ENCODE measurements around the gene TRIM32. TPM values are rescaled to one million over a fixed set of nuclear protein-coding genes. Genes with fewer than 3 reads are reported as not detected.

TRIM32 gene
- total RNA-seq, 1 experiment from 2014 or later = 40.5 TPM

DNA sequence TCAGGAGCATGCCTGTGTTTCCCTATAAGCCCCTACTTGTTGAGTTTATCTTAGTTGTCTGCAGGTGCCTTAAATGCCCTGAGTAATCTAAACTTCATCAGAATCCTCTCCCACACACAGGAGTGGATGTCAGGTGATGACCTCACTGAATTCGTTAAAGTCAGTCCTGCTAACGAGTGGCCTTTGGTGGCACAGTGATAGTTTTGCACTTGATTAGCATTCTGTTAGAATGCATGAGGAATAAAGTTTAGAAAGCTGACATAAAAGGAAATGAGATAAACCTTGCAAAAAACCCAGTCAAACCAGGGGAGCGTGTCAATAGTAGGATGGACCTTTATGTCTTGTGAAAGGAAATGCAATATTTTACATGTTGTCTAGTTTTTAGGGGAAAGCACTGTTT, 4.5 kb downstream of the TRIM32 start:
- Histone ChIP-seq H3K79me2 (ENCODE audit: low read depth) (peaks cover 88% of the 10 kb centered on the region), H3K4me3 (no peak overlapping the region), H3K9me2 (ENCODE audit: insufficient read depth) (no peaks in the 10 kb centered on the region), H3K27ac (no peak overlapping the region), H3K4me2 (0 out of 2 replicates have a peak overlapping the region, but pooled peaks have one; percentile 30), H3K4me1 (replicated peaks; ENCODE audit: insufficient read depth) (peaks cover 48% of the 10 kb centered on the region), H4K20me1 (ENCODE audit: insufficient read depth) (no peaks in the 10 kb centered on the region; the same call in 1 of the 2 replicates), H3K36me3 (ENCODE audit: low read depth) (peaks cover 4% of the 10 kb centered on the region), H3K9me3 (ENCODE audit: insufficient read depth, low read depth) (no peaks in the 10 kb centered on the region), H2AFZ (no peak overlapping the region), H3F3A (ENCODE audit: insufficient read depth, low read depth) (peaks cover 15% of the 10 kb centered on the region), H3K27me3 (ENCODE audit: insufficient read depth, low read depth) (no peaks in the 10 kb centered on the region)
- no peak for DNase-seq
- POLR2A ChIA-PET (ENCODE audit: unreplicated experiment) = no interaction called here
- intact Hi-C loops (cut with micrococcal nuclease; ENCODE audit: unreplicated experiment) = no loop called here
- no peak for TF ChIP-seq EZH2 (IDR thresholded peaks at IDR 0.05; ENCODE audit: low read depth)
- TF ChIP-seq, protein P1, sequence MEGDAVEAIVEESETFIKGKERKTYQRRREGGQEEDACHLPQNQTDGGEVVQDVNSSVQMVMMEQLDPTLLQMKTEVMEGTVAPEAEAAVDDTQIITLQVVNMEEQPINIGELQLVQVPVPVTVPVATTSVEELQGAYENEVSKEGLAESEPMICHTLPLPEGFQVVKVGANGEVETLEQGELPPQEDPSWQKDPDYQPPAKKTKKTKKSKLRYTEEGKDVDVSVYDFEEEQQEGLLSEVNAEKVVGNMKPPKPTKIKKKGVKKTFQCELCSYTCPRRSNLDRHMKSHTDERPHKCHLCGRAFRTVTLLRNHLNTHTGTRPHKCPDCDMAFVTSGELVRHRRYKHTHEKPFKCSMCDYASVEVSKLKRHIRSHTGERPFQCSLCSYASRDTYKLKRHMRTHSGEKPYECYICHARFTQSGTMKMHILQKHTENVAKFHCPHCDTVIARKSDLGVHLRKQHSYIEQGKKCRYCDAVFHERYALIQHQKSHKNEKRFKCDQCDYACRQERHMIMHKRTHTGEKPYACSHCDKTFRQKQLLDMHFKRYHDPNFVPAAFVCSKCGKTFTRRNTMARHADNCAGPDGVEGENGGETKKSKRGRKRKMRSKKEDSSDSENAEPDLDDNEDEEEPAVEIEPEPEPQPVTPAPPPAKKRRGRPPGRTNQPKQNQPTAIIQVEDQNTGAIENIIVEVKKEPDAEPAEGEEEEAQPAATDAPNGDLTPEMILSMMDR (conservative IDR thresholded peaks at IDR 0.05) = no peak
- no TSS peak for BruUV-seq (replicated peaks)
- CTCF ChIA-PET = no interaction called here

DNA sequence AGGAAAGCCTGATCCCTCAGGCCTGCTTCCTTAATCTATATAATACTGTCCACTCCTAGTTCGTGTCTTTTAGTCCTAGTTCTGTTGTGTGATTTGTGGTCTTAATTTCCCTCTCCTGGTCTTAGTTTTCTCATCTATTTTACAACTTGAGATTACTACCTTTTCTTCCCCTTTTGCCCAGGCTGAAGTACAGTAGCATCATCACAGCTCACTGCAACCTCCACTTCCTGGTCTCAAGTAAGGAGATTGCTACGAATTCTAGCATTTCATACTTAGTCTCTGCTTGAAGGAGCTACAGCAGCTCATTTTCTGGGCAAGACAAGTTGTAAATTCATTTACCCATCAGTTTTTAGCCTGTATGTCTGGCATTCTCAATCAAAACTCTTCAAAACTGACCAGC, 5.5 kb downstream of the TRIM32 start:
- peak overlapping the region; percentile 30 for H3K4me2 ChIP-seq
- H3K79me2 ChIP-seq (ENCODE audit: low read depth) = peaks cover 87% of the 10 kb centered on the region
- ChIA-PET POLR2A (ENCODE audit: unreplicated experiment) (no interaction called here), CTCF (no interaction called here)
- peaks cover 46% of the 10 kb centered on the region for H3K4me1 ChIP-seq (replicated peaks; ENCODE audit: insufficient read depth)
- no peak for TF ChIP-seq EZH2 (IDR thresholded peaks at IDR 0.05; ENCODE audit: low read depth)
- TF ChIP-seq, protein P1 (conservative IDR thresholded peaks at IDR 0.05) = no peak
- H3K27me3 ChIP-seq (ENCODE audit: insufficient read depth, low read depth) = no peaks in the 10 kb centered on the region
- peak overlapping the region; percentile 58 for H3K27ac ChIP-seq
- H3K9me3 ChIP-seq (ENCODE audit: insufficient read depth, low read depth) = no peaks in the 10 kb centered on the region
- no peaks in the 10 kb centered on the region; the same call in 1 of the 2 replicates for H4K20me1 ChIP-seq (ENCODE audit: insufficient read depth)
- DNase-seq = no peak
- peaks cover 5% of the 10 kb centered on the region for H3K36me3 ChIP-seq (ENCODE audit: low read depth)
- no TSS peak for BruUV-seq (replicated peaks)
- intact Hi-C loops (cut with micrococcal nuclease; ENCODE audit: unreplicated experiment) = no loop called here
- H2AFZ ChIP-seq = no peak overlapping the region
- H3K4me3 ChIP-seq = no peak overlapping the region
- peaks cover 15% of the 10 kb centered on the region for H3F3A ChIP-seq (ENCODE audit: insufficient read depth, low read depth)
- no peaks in the 10 kb centered on the region for H3K9me2 ChIP-seq (ENCODE audit: insufficient read depth)

DNA sequence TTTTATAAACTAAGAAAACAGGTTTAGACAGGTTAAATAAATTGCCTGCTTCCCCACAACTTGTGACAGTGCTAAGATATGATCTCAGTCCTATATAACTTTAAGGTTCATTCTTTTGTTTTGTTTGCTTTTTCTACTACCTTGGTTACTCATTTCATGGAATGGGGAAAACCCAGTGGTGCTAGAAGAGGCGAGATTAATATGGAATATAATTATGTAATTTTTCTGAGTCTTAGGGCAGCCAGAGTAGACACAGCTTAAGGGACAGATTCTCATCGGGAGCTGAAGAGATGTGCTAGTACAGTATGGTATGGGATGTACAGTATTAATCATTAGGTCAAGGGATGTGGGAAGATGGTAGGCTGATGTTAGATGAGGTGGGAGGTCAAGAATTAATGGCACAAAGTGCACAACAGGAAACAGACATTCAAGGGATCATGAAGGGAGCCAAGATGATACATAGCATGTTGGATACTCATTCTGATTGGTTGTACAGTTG, 6.2 kb downstream of the TRIM32 start:
- DNase-seq = peak in 1 of 2 experiments; percentile 88
- H3K36me3 ChIP-seq (ENCODE audit: low read depth) = peaks cover 11% of the 10 kb centered on the region
- H3K9me2 ChIP-seq (ENCODE audit: insufficient read depth) = no peaks in the 10 kb centered on the region
- H3K9me3 ChIP-seq (ENCODE audit: insufficient read depth, low read depth) = no peaks in the 10 kb centered on the region
- intact Hi-C loops (cut with micrococcal nuclease; ENCODE audit: unreplicated experiment) = no loop called here
- ChIA-PET CTCF (no interaction called here), POLR2A (ENCODE audit: unreplicated experiment) (interaction anchor here (0.6 kb wide), 2 partner anchors 422 to 1103 kb away, joined by 3 to 5 read pairs; no protein-coding TSS in a partner anchor)
- no peaks in the 10 kb centered on the region for H3K27me3 ChIP-seq (ENCODE audit: insufficient read depth, low read depth)
- H3K79me2 ChIP-seq (ENCODE audit: low read depth) = peaks cover 82% of the 10 kb centered on the region
- no peaks in the 10 kb centered on the region; the same call in 1 of the 2 replicates for H4K20me1 ChIP-seq (ENCODE audit: insufficient read depth)
- H3F3A ChIP-seq (ENCODE audit: insufficient read depth, low read depth) = peaks cover 15% of the 10 kb centered on the region
- TF ChIP-seq, protein P1 (conservative IDR thresholded peaks at IDR 0.05) = no peak
- no peak for TF ChIP-seq EZH2 (IDR thresholded peaks at IDR 0.05; ENCODE audit: low read depth)
- H2AFZ ChIP-seq = no peak overlapping the region
- no TSS peak for BruUV-seq (replicated peaks)
- H3K27ac ChIP-seq = peak overlapping the region; percentile 58
- H3K4me1 ChIP-seq (replicated peaks; ENCODE audit: insufficient read depth) = peaks cover 41% of the 10 kb centered on the region
- H3K4me2 ChIP-seq = peak overlapping the region; percentile 30
- H3K4me3 ChIP-seq = no peak overlapping the region

All from PC-9 (cell line).